ENCODE measurements around the gene RYK.
"Not testable (repeated sequence)": the region's sequence is repeated elsewhere in the genome, so short reads cannot be mapped to it uniquely, and the experiment has no call there.

Gene RYK

GRCh38 chr3:134253475-134254226, 3.0 kb upstream of the RYK start:
- no peak for DNase-seq (ENCODE audit: low spot score)

- DNase-seq (ENCODE audit: low spot score), result no peak
Measured at GRCh38 chr3:134252766-134253165, 2.1 kb upstream of the RYK start.

- DNase-seq (ENCODE audit: low spot score), result no peak
Measured at GRCh38 chr3:134251731-134252391, 1.2 kb upstream of the RYK start.

GRCh38 chr3:134249935-134250716, 533 bp downstream of the RYK start:
- DNase-seq (ENCODE audit: low spot score), result peak; percentile 56

GRCh38 chr3:134249296-134249841, 1.3 kb downstream of the RYK start:
- no peak for DNase-seq (ENCODE audit: low spot score)

DNA sequence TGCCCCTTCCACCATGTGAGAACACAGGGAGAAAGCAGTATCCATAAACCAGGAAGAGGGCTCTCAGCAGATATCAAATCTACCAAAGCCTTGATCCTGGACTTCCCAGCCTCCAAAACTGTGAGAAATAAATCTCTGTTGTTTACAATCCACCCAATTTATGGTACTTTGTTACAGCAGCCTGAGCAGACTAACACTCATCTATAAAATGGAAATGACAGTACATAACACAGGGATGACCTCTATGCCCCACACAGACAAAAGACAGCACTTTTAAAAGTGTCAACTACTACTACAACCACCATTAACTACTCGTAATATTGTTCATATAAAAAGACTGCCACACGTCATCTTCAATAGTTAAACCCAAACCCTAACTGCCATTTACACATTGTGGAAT, 5.7 kb downstream of the RYK start:
- no peak for DNase-seq (ENCODE audit: low spot score)

GRCh38 chr3:134242649-134243617, 7.7 kb downstream of the RYK start:
- DNase-seq (ENCODE audit: low spot score), result no peak

DNA sequence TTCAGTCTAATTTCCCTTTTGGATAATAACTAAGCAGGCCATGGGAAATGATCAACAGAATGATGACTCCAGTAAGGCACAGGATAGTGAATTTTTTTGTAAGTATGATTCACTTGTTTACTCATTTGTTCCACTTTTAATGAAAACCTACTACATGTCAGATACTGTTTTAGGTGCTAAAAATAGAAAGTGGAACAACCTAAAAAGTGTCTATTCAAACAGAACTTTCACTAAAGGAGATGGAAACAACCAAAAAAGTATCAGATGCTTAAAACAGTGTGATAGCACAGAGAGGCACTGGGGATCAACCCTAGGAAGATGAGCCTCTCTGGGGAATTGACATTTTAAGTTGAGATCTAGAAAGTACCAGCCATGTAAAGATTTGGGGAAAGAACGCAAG, 11.1 kb downstream of the RYK start:
- DNase-seq (ENCODE audit: low spot score), result no peak

DNA sequence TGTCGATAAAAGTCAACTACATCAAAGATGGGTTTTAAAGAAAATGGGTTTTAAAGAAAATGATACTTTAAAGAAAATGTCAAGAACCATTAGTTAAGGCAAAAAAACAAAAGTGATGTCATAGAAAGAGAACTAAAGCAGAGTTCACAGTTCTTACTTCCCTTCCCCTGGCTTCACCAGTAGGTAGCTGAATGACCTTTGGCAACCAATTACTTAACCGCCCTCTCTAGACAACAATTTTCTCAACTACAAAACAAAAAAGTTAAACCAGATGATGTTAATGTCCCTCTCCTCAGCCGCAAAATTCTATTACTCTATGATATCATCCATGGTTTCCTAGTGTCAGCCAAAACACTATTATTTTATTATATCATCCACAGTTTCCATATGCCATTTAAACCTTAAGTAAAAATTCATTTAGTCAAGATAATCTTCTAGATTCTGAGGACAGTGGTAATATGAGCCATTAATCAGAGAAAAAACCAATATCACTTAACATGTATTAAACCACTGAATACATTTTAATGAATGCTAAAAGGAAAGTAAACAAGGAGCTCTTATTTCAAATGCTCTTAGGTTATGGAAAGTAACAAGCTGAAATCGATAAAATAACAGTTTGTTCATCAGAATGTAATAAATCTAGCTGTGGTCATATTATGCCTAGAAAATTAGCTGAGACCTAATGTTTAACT, 13.1 kb downstream of the RYK start:
- DNase-seq (ENCODE audit: low spot score), result no peak

- no peak for DNase-seq (ENCODE audit: low spot score)
Measured at GRCh38 chr3:134236505-134237170, 14.0 kb downstream of the RYK start.

DNA sequence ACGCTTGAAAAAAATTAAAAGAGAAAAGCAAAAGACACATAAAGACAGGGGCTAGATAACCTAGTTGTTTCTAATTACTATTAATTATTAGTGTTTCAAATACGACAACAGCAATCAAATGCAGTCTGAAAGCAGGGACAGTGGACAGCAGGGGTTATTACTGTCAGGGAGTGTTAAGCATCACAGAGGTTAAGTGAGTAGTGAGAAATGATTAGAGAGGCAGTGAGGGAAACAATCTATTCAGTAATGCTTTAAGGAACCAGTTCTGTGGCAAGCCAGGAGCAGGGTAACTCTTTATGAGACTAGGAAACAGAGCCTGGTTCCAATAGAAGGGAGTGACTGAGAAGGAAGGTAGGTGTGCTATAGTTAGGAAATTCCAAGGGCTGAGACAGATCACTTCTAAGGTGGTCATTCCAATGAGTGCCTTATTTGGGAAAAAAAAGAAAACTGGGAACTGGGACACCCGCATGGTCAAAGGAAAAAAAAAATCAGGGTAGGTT, 15.0 kb downstream of the RYK start:
- DNase-seq (ENCODE audit: low spot score), result no peak

GRCh38 chr3:134232951-134233350, 17.7 kb downstream of the RYK start:
- no peak for DNase-seq (ENCODE audit: low spot score)

GRCh38 chr3:134232151-134232550, 18.5 kb downstream of the RYK start:
- DNase-seq (ENCODE audit: low spot score), result no peak

GRCh38 chr3:134231131-134231530, 19.5 kb downstream of the RYK start:
- DNase-seq (ENCODE audit: low spot score), result no peak

DNA sequence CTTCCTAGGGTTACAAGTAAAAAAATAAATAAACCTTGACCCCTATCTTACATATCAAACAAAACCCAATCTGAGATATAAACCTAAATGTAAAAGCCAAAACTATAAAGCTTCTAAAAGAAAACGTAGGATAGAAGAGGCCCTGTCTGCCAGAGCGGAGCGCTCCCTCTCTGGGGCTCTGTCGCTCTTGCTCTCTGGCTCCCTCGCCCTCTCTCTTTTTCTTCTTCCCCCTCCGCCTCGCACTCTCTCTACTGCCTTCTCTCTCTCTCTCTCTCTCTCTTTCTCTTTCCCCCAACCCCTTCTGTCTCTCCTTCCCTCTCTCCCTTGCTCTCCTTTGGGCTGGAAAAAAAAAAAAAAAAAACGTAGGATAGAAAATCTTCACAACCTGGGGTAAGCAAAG, 21.6 kb downstream of the RYK start:
- no peak for DNase-seq (ENCODE audit: low spot score)

DNA sequence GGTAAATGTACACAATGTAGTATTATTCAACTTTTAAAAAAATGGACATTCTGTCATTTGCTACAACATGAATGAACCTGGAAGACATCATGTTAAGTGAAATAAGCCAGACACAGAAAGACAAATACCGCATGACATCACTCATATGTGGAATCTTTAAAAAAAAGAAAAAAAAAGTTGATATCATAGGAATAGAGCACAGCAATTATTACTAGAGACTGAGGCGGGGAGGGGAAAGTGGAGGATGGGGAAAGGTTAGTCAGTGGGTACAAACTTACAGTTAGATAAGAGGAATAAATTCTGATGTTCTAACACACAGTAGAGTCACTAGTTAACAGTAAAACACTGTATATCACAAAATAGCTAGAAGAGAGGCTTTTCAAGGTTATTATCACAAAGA, 22.2 kb downstream of the RYK start:
- no peak for DNase-seq (ENCODE audit: low spot score)

DNA sequence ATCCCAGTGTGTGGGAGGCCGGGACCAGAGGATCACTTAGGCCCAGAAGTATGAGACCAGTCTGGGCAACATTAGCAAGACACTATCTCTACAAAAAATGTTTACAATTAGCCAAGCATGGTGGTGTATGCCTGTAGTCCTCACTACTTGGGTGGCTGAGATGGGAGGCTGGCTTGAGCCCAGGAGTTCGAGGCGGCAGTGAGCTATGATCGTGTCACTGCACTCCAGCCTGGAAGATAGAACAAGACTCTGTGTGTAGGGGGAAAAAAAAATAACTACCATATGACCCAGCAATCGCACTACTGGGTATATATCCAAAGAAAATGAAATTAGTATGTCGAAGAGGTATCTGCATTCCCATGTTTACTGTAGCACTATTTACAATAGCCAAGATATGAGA, 22.6 kb downstream of the RYK start:
- no peak for DNase-seq (ENCODE audit: low spot score)

- DNase-seq (ENCODE audit: low spot score), result not testable (repeated sequence)
Measured at GRCh38 chr3:134224796-134225156, 25.9 kb downstream of the RYK start.

DNA sequence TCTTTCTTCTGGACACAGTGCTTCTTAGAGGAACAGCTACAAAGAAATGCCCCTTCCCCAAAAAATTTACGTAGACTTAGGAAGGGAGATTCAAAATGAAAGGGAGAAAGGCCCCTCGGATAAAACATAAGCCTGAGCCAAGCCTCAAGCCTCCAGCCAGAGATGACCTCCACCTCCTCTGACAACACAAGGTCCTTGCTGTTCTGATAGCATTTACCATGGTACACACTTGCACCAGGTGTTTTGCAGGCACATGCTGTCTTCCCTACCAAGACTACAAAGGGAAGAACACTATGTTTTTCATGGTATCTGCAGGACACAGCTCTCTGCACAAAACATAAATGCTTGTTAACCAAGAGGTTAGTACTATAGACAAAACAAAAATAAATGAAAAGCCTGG, 27.8 kb downstream of the RYK start:
- DNase-seq (ENCODE audit: low spot score), result no peak

GRCh38 chr3:134216851-134217250, 33.8 kb downstream of the RYK start:
- DNase-seq (ENCODE audit: low spot score), result no peak
